Endothelial cell of umbilical vein (primary cell): Measurements from ENCODE around the gene MAP4K3. TPM values are rescaled to one million over a fixed set of nuclear protein-coding genes. Genes with fewer than 3 reads are reported as not detected.

ENCODE experiments used
- BruUV-seq: library from RNA; stranded (reverse); fragments of 400-500 nt; replicated peaks from 2 replicates; lab custom pipeline; 2021; lab: Mats Ljungman, UMichigan
- CTCF ChIA-PET: fragments of 300-600, 350-600 bp; sonication (Branson Sonifier 250); formaldehyde crosslinking; loops from one replicate; lab custom pipeline; 2021; ENCODE audit warnings: antibody characterized with exemption, inconsistent platforms; lab: Charles Lee
- POLR2A ChIA-PET: fragments of 300-600, 350-600 bp; sonication (Branson Sonifier 250); formaldehyde crosslinking; loops from one replicate; lab custom pipeline; 2021; ENCODE audit warnings: antibody characterized with exemption, inconsistent platforms; lab: Charles Lee
- DNase-seq: peaks from one replicate; pipeline ENCODE4 v3.0.0-alpha.2; 2011; ENCODE audit warnings: low read depth, low spot score
- FAIRE-seq: peaks from 2 replicates; lab custom pipeline; 2011; peaks lifted over from hg19 to GRCh38; lab: Jason Lieb, UNC
- H2AFZ ChIP-seq: 2 replicates; pipeline ENCODE4 v1.6.0; 2012; ENCODE audit warnings: low read depth, low read length, control low read depth, inconsistent platforms
- H3K27ac ChIP-seq: 2 replicates; pipeline ENCODE4 v1.5.1; 2011; ENCODE audit warnings: low read depth, mild to moderate bottlenecking, control low read depth, low read length, moderate library complexity; ENCODE audit not compliant: insufficient read depth
- H3K27me3 ChIP-seq, 2 experiments: 2 replicates each; pipeline versions ENCODE4 v1.6.0 to v1.6.1; 2011; ENCODE audit warnings: low read length in 2 of 2, mixed read lengths in 1 of 2; ENCODE audit not compliant: control insufficient read depth in 2 of 2, insufficient read depth in 2 of 2
- H3K36me3 ChIP-seq, 2 experiments: 2 replicates in 1 of 2; 3 replicates in 1 of 2; pipeline ENCODE4 v1.5.1; 2011; ENCODE audit warnings: low read length in 2 of 2, mild to moderate bottlenecking in 1 of 2, moderate library complexity in 1 of 2; ENCODE audit not compliant: control insufficient read depth in 2 of 2, insufficient read depth in 2 of 2; ENCODE audit errors: extremely low read depth in 1 of 2
- H3K4me1 ChIP-seq: 3 replicates; pipeline ENCODE4 v1.5.1; 2011; ENCODE audit warnings: mild to moderate bottlenecking, low read length; ENCODE audit not compliant: control insufficient read depth, insufficient read depth; ENCODE audit errors: extremely low read depth
- H3K4me2 ChIP-seq: 2 replicates; pipeline ENCODE4 v1.6.1; 2011; ENCODE audit warnings: low read length, control low read depth, mixed read lengths; ENCODE audit not compliant: insufficient read depth
- H3K4me3 ChIP-seq, 3 experiments: fragments of 200-600 bp in 1 of 3; sonication (generic), shearing (Covaris generic) in 1 of 3; replicated peaks in 1 of 3; 2 replicates each; pipeline ENCODE4 v1.5.1; 2011 to 2016; ENCODE audit warnings: control low read depth in 3 of 3, low read length in 3 of 3, mild to moderate bottlenecking in 2 of 3, inconsistent platforms in 1 of 3, low read depth in 1 of 3, moderate library complexity in 1 of 3; ENCODE audit not compliant: insufficient read depth in 1 of 3
- H3K79me2 ChIP-seq: 2 replicates; pipeline ENCODE4 v1.6.0; 2012; ENCODE audit warnings: low read length, inconsistent platforms; ENCODE audit not compliant: control insufficient read depth, insufficient read depth
- H3K9ac ChIP-seq: replicated peaks from 2 replicates; pipeline ENCODE3; 2011; ENCODE audit warnings: low read length, control low read depth; ENCODE audit not compliant: insufficient read depth; ENCODE audit errors: extremely low read depth
- H3K9me1 ChIP-seq: replicated peaks from 3 replicates; pipeline ENCODE4 v1.6.0; 2011; ENCODE audit warnings: mild to moderate bottlenecking, low read length; ENCODE audit not compliant: control insufficient read depth, insufficient read depth; ENCODE audit errors: extremely low read depth
- H3K9me3 ChIP-seq: replicated peaks from 2 replicates; pipeline ENCODE4 v1.5.1; 2012; ENCODE audit warnings: low read length, inconsistent platforms; ENCODE audit not compliant: control insufficient read depth, insufficient read depth
- H4K20me1 ChIP-seq: replicated peaks from 2 replicates; pipeline ENCODE3; 2011; ENCODE audit warnings: mild to moderate bottlenecking, low read length; ENCODE audit not compliant: control insufficient read depth, insufficient read depth; ENCODE audit errors: extremely low read depth
- CTCF ChIP-seq, 2 donors: IDR thresholded peaks; 1 replicate in 1 of 2; 2 replicates in 1 of 2; pipeline ENCODE4 v1.5.1; 2011; ENCODE audit warnings: low read length in 2 of 2, mild to moderate bottlenecking in 2 of 2, moderate library complexity in 2 of 2, control low read depth in 1 of 2, inconsistent platforms in 1 of 2, low read depth in 1 of 2; ENCODE audit not compliant: insufficient read depth in 1 of 2; ENCODE audit errors: extremely low read depth in 1 of 2
- EZH2 ChIP-seq: IDR thresholded peaks from 2 replicates; pipeline ENCODE4 v1.6.1; 2012; ENCODE audit warnings: borderline replicate concordance, low read depth, mild to moderate bottlenecking, moderate library complexity, low read length, inconsistent platforms; ENCODE audit not compliant: severe bottlenecking
- FOS ChIP-seq: IDR thresholded peaks from 2 replicates; pipeline ENCODE4 v1.6.1; 2011; ENCODE audit warnings: mild to moderate bottlenecking, low read length, moderate library complexity, borderline replicate concordance; ENCODE audit not compliant: insufficient read depth
- GATA2 ChIP-seq: IDR thresholded peaks from 2 replicates; pipeline ENCODE4 v1.7.0; 2011; ENCODE audit warnings: low read depth, mild to moderate bottlenecking, moderate library complexity, mixed read lengths, low read length; ENCODE audit not compliant: insufficient read length, insufficient read depth
- JUN ChIP-seq: IDR thresholded peaks from 2 replicates; pipeline ENCODE4 v1.6.1; 2011; ENCODE audit warnings: borderline replicate concordance, low read depth; ENCODE audit not compliant: insufficient read length, insufficient read depth
- MAX ChIP-seq: IDR thresholded peaks from 2 replicates; pipeline ENCODE4 v1.6.1; 2011; ENCODE audit not compliant: insufficient read depth, insufficient read length
- MYC ChIP-seq: IDR thresholded peaks from one replicate; pipeline ENCODE4 v1.6.1; 2011; ENCODE audit warnings: mild to moderate bottlenecking, low read depth, low read length
- POLR2A ChIP-seq: IDR thresholded peaks from 2 replicates; pipeline ENCODE4 v1.6.1; 2012; ENCODE audit warnings: low read depth, mild to moderate bottlenecking, control low read depth, low read length
- POLR2AphosphoS5 ChIP-seq: IDR thresholded peaks from 2 replicates; pipeline ENCODE4 v1.6.1; 2012; ENCODE audit warnings: low read depth, mild to moderate bottlenecking, control low read depth, low read length, moderate library complexity; ENCODE audit not compliant: insufficient read depth
- dilution Hi-C: fragments of 300-500 bp; cut with MboI; formaldehyde crosslinking; loops from one replicate; pipeline ENCODE4 v1.15.0; 2019; ENCODE audit warnings: low sequenced_read_pairs; ENCODE audit not compliant: extremely low pct_ligation_motif_present
- intact Hi-C: fragments of 100-400 bp; cut with micrococcal nuclease; formaldehyde crosslinking; loops from one replicate; pipeline ENCODE4 v1.10.0; 2022
- polyA plus RNA-seq, 4 experiments: library from polyadenylated mRNA; depleted of rRNA in 3 of 4; stranded (reverse) in 3 of 4; unstranded in 1 of 4; fragments of >200 nt; gene quantifications; 2 replicates each; pipeline versions ENCODE4 v1.2.1 to v1.2.3, GENCODE V29; 2011 to 2012; ENCODE audit warnings: missing spikeins in 1 of 4
- total RNA-seq: library from RNA; stranded (reverse); gene quantifications from 2 replicates; pipeline ENCODE4 v1.2.3, GENCODE V29; 2021

MAP4K3 gene
- total and polyA plus RNA-seq, 2 donors (not counting 3 experiments of a cell fraction or from before 2014, with no cell fraction given) = 8.0 to 45.9 TPM

GRCh38 chr2:39213015-39213414 is 224.1 kb downstream of the MAP4K3 start:
- CTCF ChIA-PET = interaction anchor here (0.6 to 2.0 kb wide), 3 partner anchors 15 to 265 kb away, joined by 3 to 5 read pairs (median 5); no protein-coding TSS in a partner anchor
- no peaks in the 10 kb centered on the region for H3K79me2 ChIP-seq

More at GRCh38 chr2:39213015-39213414, 224.1 kb downstream of the MAP4K3 start:
- DNase-seq (no peak), FAIRE-seq (no peak)
- TF ChIP-seq POLR2AphosphoS5 = no peak
- no peak for TF ChIP-seq POLR2A
- no peak for TF ChIP-seq FOS
- no peak for TF ChIP-seq JUN
- no peak for TF ChIP-seq CTCF (IDR thresholded peaks at IDR 0.05; ENCODE audit: extremely low read depth in 1 of 2, insufficient read depth in 1 of 2, low read depth in 1 of 2, low read length in 2 of 2)
- TF ChIP-seq GATA2 = no peak
- no peak for TF ChIP-seq EZH2
- no peak for TF ChIP-seq MAX
- no peak for TF ChIP-seq MYC
- dilution Hi-C loops = no loop called here
- no peaks in the 10 kb centered on the region for H3K36me3 ChIP-seq
- H3K4me2 ChIP-seq = no peak overlapping the region
- POLR2A ChIA-PET = no interaction called here
- H2AFZ ChIP-seq = no peak overlapping the region
- H3K9me3 ChIP-seq = no peaks in the 10 kb centered on the region
- no peak overlapping the region for H3K27ac ChIP-seq
- H4K20me1 ChIP-seq = no peaks in the 10 kb centered on the region
- H3K9ac ChIP-seq = no peak overlapping the region
- intact Hi-C loops = no loop called here
- no TSS peak for BruUV-seq
- no peak overlapping the region for H3K4me3 ChIP-seq
- H3K9me1 ChIP-seq = no peaks in the 10 kb centered on the region
- no peaks in the 10 kb centered on the region for H3K27me3 ChIP-seq
- H3K4me1 ChIP-seq = no peaks in the 10 kb centered on the region
